DOHH2 (cell line): ENCODE results near the gene TP53I13.

Experiments used
- H3F3A ChIP-seq: fragments of 200-600 bp; sonication (generic), shearing (Covaris generic); 2 replicates; pipeline ENCODE4 v1.6.0; 2016; ENCODE audit warnings: antibody characterized with exemption, mild to moderate bottlenecking; ENCODE audit not compliant: control insufficient read depth, insufficient read depth
- H3K27ac ChIP-seq: fragments of 200-600 bp; sonication (generic); 2 replicates; pipeline ENCODE4 v1.5.1; 2014; ENCODE audit warnings: low read depth, mild to moderate bottlenecking, low read length, moderate library complexity
- H3K27me3 ChIP-seq: fragments of 200-600 bp; sonication (generic); 2 replicates; pipeline ENCODE4 v1.6.1; 2014; ENCODE audit warnings: mild to moderate bottlenecking, low read length, mixed read lengths; ENCODE audit not compliant: control insufficient read depth
- H3K36me3 ChIP-seq: fragments of 200-600 bp; sonication (generic); 2 replicates; pipeline ENCODE4 v1.6.1; 2014; ENCODE audit warnings: mild to moderate bottlenecking, low read length, moderate library complexity, mixed read lengths; ENCODE audit not compliant: control insufficient read depth
- H3K4me1 ChIP-seq: fragments of 200-600 bp; sonication (generic); 2 replicates; pipeline ENCODE4 v1.6.1; 2014; ENCODE audit warnings: mild to moderate bottlenecking, low read length, mixed read lengths; ENCODE audit not compliant: control insufficient read depth
- H3K4me2 ChIP-seq: fragments of 200-600 bp; sonication (generic); 2 replicates; pipeline ENCODE4 v1.6.0; 2014; ENCODE audit warnings: mild to moderate bottlenecking, low read length, moderate library complexity
- H3K4me3 ChIP-seq: fragments of 200-600 bp; sonication (generic); 2 replicates; pipeline ENCODE4 v1.5.1; 2014; ENCODE audit warnings: mild to moderate bottlenecking, low read length, mixed read lengths
- H3K79me2 ChIP-seq: fragments of 200-600 bp; sonication (generic); 2 replicates; pipeline ENCODE4 v1.6.1; 2014; ENCODE audit warnings: mild to moderate bottlenecking, low read length, mixed read lengths; ENCODE audit not compliant: control insufficient read depth
- H3K9me2 ChIP-seq: fragments of 200-600 bp; sonication (generic); replicated peaks from 2 replicates; pipeline ENCODE4 v1.6.1; 2014; ENCODE audit warnings: mild to moderate bottlenecking, low read length, mixed read lengths; ENCODE audit not compliant: control insufficient read depth
- H3K9me3 ChIP-seq: fragments of 200-600 bp; sonication (generic); 2 replicates; pipeline ENCODE4 v1.6.1; 2014; ENCODE audit warnings: antibody characterized with exemption, low read length, mixed read lengths; ENCODE audit not compliant: control insufficient read depth, insufficient read depth
- H4K20me1 ChIP-seq: fragments of 200-600 bp; sonication (generic); 2 replicates; pipeline ENCODE4 v1.6.0; 2014; ENCODE audit warnings: low read depth, mild to moderate bottlenecking, antibody characterized with exemption, low read length, moderate library complexity; ENCODE audit not compliant: control insufficient read depth, insufficient read depth
- EZH2phosphoT487 ChIP-seq: fragments of 200-600 bp; sonication (generic); IDR thresholded peaks from 2 replicates; pipeline ENCODE4 v1.6.1; 2017; ENCODE audit warnings: borderline replicate concordance, mild to moderate bottlenecking, antibody characterized with exemption, low read length, moderate library complexity, mixed read lengths
- TF ChIP-seq, protein P1 (sequence below): fragments of 200-600 bp; sonication (generic); IDR thresholded peaks from one replicate; pipeline ENCODE4 v1.5.1; 2014; ENCODE audit warnings: antibody characterized with exemption, mild to moderate bottlenecking, low read depth, low read length; ENCODE audit not compliant: poor library complexity, severe bottlenecking

TP53I13 gene

DNA sequence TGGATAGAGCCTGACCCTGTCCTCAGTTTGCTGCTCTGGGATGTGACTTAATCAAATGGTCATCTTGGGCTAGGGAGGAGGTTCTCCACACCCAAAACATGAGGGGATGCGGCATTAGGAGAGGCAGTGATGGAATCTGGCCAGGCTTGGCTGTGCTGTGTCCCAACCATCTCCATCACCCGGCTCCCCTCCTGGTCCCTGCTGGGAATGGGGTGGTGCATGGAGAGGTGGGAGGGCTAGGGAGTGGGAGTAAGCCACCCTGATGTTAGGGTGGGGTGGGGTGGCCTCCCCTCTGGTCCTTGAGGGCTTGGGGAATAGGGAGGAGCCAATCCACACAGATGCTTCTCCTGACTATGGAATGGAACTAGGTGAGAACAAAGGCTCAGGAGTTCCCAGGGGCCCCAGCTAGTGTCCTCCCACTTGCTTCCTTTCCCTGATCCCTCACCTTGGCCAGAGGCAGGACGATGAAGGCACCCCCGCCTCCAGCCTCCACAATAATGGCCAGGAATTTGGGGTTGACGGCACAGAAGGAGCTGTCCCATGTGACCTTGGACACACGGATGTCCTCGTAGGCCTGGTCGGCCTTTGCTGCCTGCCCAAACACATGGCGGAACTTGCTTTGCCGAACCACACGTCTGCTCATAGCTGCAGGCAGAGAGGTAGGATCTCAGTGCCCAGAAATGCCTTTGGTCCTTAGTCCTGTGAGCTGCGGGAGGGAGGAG lies 52.4 kb downstream of the TP53I13 start:
- TF ChIP-seq, protein P1, sequence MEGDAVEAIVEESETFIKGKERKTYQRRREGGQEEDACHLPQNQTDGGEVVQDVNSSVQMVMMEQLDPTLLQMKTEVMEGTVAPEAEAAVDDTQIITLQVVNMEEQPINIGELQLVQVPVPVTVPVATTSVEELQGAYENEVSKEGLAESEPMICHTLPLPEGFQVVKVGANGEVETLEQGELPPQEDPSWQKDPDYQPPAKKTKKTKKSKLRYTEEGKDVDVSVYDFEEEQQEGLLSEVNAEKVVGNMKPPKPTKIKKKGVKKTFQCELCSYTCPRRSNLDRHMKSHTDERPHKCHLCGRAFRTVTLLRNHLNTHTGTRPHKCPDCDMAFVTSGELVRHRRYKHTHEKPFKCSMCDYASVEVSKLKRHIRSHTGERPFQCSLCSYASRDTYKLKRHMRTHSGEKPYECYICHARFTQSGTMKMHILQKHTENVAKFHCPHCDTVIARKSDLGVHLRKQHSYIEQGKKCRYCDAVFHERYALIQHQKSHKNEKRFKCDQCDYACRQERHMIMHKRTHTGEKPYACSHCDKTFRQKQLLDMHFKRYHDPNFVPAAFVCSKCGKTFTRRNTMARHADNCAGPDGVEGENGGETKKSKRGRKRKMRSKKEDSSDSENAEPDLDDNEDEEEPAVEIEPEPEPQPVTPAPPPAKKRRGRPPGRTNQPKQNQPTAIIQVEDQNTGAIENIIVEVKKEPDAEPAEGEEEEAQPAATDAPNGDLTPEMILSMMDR = no peak
- TF ChIP-seq EZH2phosphoT487 = no peak
- H3F3A ChIP-seq = peaks cover 9% of the 10 kb centered on the region
- no peaks in the 10 kb centered on the region for H3K36me3 ChIP-seq
- no peaks in the 10 kb centered on the region for H3K79me2 ChIP-seq
- no peaks in the 10 kb centered on the region for H3K9me2 ChIP-seq
- H3K27me3 ChIP-seq = peaks cover 9% of the 10 kb centered on the region
- H3K9me3 ChIP-seq = no peaks in the 10 kb centered on the region
- H3K4me3 ChIP-seq = no peak overlapping the region
- no peak overlapping the region for H3K4me2 ChIP-seq
- peaks cover 47% of the 10 kb centered on the region for H3K4me1 ChIP-seq
- H4K20me1 ChIP-seq = peaks cover 9% of the 10 kb centered on the region; the same call in 1 of the 2 replicates
- H3K27ac ChIP-seq = no peak overlapping the region

DNA sequence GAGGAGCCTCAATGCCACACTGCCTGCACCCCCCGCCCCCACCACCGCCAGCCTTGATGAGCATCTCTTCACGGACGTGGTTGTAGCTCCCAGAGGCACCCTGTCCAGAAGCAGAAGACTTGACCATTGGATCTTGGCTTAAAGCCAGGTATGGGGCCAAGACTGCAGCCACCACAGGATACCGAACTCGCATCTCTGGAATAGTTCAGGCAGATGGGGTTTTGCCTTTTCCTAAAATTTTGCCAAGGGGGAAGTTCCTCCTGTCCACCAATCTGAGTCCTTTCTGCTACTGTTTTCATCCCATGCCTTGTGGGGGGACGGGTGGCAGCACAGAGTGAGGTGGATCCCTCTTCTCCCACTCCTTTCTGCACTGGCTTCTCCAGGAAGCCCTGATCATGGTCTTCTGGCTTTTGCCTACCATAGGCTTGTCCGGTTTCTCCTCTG lies 53.3 kb downstream of the TP53I13 start:
- no peaks in the 10 kb centered on the region for H3K79me2 ChIP-seq
- H3K27ac ChIP-seq = no peak overlapping the region
- H3K4me3 ChIP-seq = peak overlapping the region; percentile 82
- no peaks in the 10 kb centered on the region for H3K9me3 ChIP-seq
- H3K4me2 ChIP-seq = peak overlapping the region; percentile 87
- peaks cover 2% of the 10 kb centered on the region; the same call in 1 of the 2 replicates for H4K20me1 ChIP-seq
- H3K9me2 ChIP-seq = no peaks in the 10 kb centered on the region
- H3K4me1 ChIP-seq = peaks cover 39% of the 10 kb centered on the region
- H3F3A ChIP-seq = peaks cover 9% of the 10 kb centered on the region
- no peak for TF ChIP-seq EZH2phosphoT487
- TF ChIP-seq, protein P1 = no peak
- peaks cover under 1% of the 10 kb centered on the region for H3K27me3 ChIP-seq
- no peaks in the 10 kb centered on the region for H3K36me3 ChIP-seq
